Stomach (tissue), 4 donors: Measurements from ENCODE around the gene SLC18B1.

Experiments used
- EP300 ChIP-seq: sonication (generic); formaldehyde crosslinking; IDR thresholded peaks from one replicate; pipeline ENCODE4 v1.6.1; 2017; ENCODE audit warnings: antibody characterized with exemption
- POLR2A ChIP-seq, 4 donors: fragments of 450-650 bp; IDR thresholded peaks; one replicate each; pipeline ENCODE4 v1.6.1; 2016; ENCODE audit warnings: antibody characterized with exemption in 4 of 4, control low read depth in 2 of 4, mild to moderate bottlenecking in 1 of 4, moderate library complexity in 1 of 4
- POLR2AphosphoS5 ChIP-seq, 3 donors: sonication (generic); formaldehyde crosslinking; IDR thresholded peaks; one replicate each; pipeline ENCODE4 v1.6.1; 2016; ENCODE audit warnings: antibody characterized with exemption in 3 of 3
- TF ChIP-seq, protein P1 (sequence below), 7 experiments: fragments of 450-650 bp in 4 of 7; fragments of 200-600 bp in 3 of 7; sonication (generic) in 3 of 7; IDR thresholded peaks; one replicate each; pipeline ENCODE4 v1.5.1; 2016 to 2019; ENCODE audit warnings: antibody characterized with exemption in 7 of 7, control low read depth in 2 of 7, mild to moderate bottlenecking in 1 of 7

DNA sequence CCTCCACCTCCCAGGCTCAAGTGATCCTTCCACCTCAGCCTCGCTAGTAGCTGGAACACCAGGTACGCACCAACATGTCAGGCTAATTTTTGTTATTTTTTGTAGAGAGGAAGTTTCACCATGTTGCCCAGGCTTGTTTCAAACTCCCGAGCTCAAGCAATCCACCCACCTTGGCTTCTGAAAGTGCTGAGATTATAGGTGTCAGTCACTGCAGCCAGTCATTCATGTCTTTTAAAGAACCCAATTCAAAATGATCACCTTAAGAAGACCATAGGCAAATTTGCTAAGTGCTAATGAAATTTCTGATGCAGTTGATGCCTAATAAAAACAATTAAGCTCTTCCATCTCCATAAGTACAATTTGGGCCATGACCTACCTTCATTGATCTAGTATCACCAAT, 38.2 kb downstream of the SLC18B1 start:
- TF ChIP-seq POLR2A (IDR thresholded peaks at IDR 0.05) (no peak), POLR2AphosphoS5 (IDR thresholded peaks at IDR 0.05) (no peak), EP300 (no peak)
- TF ChIP-seq, protein P1, sequence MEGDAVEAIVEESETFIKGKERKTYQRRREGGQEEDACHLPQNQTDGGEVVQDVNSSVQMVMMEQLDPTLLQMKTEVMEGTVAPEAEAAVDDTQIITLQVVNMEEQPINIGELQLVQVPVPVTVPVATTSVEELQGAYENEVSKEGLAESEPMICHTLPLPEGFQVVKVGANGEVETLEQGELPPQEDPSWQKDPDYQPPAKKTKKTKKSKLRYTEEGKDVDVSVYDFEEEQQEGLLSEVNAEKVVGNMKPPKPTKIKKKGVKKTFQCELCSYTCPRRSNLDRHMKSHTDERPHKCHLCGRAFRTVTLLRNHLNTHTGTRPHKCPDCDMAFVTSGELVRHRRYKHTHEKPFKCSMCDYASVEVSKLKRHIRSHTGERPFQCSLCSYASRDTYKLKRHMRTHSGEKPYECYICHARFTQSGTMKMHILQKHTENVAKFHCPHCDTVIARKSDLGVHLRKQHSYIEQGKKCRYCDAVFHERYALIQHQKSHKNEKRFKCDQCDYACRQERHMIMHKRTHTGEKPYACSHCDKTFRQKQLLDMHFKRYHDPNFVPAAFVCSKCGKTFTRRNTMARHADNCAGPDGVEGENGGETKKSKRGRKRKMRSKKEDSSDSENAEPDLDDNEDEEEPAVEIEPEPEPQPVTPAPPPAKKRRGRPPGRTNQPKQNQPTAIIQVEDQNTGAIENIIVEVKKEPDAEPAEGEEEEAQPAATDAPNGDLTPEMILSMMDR (IDR thresholded peaks at IDR 0.05), result no peak
